Left lung (tissue), 10 donors: ENCODE measurements around the gene PROX2. TPM values are rescaled to one million over a fixed set of nuclear protein-coding genes. Genes with fewer than 3 reads are reported as not detected.

ENCODE experiments used
- ATAC-seq: fragments of 200-7000 bp; cut with Tn5 transposase; one replicate; pipeline ENCODE4 v1.9.1; 2020; ENCODE audit warnings: moderate library complexity
- DNase-seq, 4 donors: peaks; one replicate each; pipeline ENCODE4 v3.0.0-alpha.2; 2013 to 2020
- H3K27ac ChIP-seq, 2 donors: fragments of 200-600 bp; sonication (generic) in 1 of 2; one replicate each; pipeline versions ENCODE4 v1.5.0 to v1.8.0; 2020 to 2021
- H3K27me3 ChIP-seq, 2 donors: fragments of 200-600 bp; sonication (generic) in 1 of 2; one replicate each; pipeline versions ENCODE4 v1.5.0 to v1.8.0; 2020 to 2021
- H3K36me3 ChIP-seq, 2 donors: fragments of 200-600 bp; sonication (generic) in 1 of 2; one replicate each; pipeline versions ENCODE4 v1.5.0 to v1.8.0; 2020 to 2021
- H3K4me1 ChIP-seq, 2 donors: fragments of 200-600 bp; one replicate each; pipeline ENCODE4 v1.8.0; 2021
- H3K4me3 ChIP-seq, 2 donors: fragments of 200-600 bp; sonication (generic) in 1 of 2; one replicate each; pipeline versions ENCODE4 v1.5.0 to v1.8.0; 2020 to 2021; ENCODE audit warnings: mild to moderate bottlenecking in 1 of 2
- H3K9me3 ChIP-seq, 2 donors: fragments of 200-600 bp; sonication (generic) in 1 of 2; one replicate each; pipeline versions ENCODE4 v1.5.0 to v1.8.0; 2020 to 2021
- intact Hi-C, 2 donors: fragments of 100-400 bp; cut with DNase I; formaldehyde crosslinking; loops; one replicate each; pipeline versions ENCODE4 v1.11.2 to v1.14.2; 2022
- polyA plus RNA-seq, 6 donors: library from polyadenylated mRNA; unstranded; fragments of 120-200 nt; gene quantifications; one replicate each; pipeline ENCODE4 v1.2.1, GENCODE V29; 2013; ENCODE audit not compliant: insufficient read length in 6 of 6
- total RNA-seq, 2 donors: library from RNA; stranded (reverse); fragmentation: NEBNext Ultra II Directional; extraction: Animal tissue kit (Norgen Biotek cat#: 25700); gene quantifications; one replicate each; pipeline ENCODE4 v1.2.1, GENCODE V29; 2021
- TF ChIP-seq, protein P1 (sequence below), 2 donors: fragments of 200-600 bp; sonication (generic) in 1 of 2; IDR thresholded peaks; one replicate each; pipeline versions ENCODE4 v1.5.0 to v1.8.0; 2021; ENCODE audit warnings: antibody characterized with exemption in 2 of 2
- donor health status: DM: no; HTN: yes; CAD: no.
- donor health status: DM: no; HTN: no; CAD: no.

The PROX2 gene
- total and polyA plus RNA-seq, 8 donors = 0.08 to 3.8 (median 3.1) TPM; not detected in 1

DNA sequence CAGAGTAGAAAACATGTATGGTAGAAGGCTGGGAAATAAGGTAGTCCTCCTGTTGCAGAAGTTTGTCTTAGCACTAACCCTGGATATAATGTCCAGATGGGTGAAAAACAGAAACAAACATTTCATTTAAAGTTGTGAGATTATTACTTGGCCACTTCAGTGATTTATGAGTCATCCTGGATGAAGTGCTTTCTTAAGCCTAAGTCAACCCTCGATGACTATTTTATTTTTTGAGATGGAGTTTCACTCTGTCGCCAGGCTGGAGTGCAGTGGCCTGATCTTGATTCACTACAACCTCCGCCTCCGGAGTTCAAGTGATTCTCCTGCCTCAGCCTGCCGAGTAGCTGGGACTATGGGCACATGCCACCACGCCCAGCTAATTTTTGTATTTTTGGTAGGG lies 15.9 kb upstream of the PROX2 start:
- Histone ChIP-seq H3K4me1 (peaks cover 0 to 24% of the 10 kb centered on the region in 2 donors), H3K36me3 (peaks cover 0 to 88% of the 10 kb centered on the region in 2 donors), H3K27me3 (no peaks in the 10 kb centered on the region), H3K9me3 (no peaks in the 10 kb centered on the region), H3K4me3 (no peak overlapping the region), H3K27ac (peak overlapping the region in 1 of 2 donors; percentile 35)
- peak in 1 of 4 donors; percentile 65 for DNase-seq
- intact Hi-C loops = no loop called here
- TF ChIP-seq, protein P1, sequence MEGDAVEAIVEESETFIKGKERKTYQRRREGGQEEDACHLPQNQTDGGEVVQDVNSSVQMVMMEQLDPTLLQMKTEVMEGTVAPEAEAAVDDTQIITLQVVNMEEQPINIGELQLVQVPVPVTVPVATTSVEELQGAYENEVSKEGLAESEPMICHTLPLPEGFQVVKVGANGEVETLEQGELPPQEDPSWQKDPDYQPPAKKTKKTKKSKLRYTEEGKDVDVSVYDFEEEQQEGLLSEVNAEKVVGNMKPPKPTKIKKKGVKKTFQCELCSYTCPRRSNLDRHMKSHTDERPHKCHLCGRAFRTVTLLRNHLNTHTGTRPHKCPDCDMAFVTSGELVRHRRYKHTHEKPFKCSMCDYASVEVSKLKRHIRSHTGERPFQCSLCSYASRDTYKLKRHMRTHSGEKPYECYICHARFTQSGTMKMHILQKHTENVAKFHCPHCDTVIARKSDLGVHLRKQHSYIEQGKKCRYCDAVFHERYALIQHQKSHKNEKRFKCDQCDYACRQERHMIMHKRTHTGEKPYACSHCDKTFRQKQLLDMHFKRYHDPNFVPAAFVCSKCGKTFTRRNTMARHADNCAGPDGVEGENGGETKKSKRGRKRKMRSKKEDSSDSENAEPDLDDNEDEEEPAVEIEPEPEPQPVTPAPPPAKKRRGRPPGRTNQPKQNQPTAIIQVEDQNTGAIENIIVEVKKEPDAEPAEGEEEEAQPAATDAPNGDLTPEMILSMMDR (IDR thresholded peaks at IDR 0.05) = no peak
- peak; percentile 90 for ATAC-seq

DNA sequence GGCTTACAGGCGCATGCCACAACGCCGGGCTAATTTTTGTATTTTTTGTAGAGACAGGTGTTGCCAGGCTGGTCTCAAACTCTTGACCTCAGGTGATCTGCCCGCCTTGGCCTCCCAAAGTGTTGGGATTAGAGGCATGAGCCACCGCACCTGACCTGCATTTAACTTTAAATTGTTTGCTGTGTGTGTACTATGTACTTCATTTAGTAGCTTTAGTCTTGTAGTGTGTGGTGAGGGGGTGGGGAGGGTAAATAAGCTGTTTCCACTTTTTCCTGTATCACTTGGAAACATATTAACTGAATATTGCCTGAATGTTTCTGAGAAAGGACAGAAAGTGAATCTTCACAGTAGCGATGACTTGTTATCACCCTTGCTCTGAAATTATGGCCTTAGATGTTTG lies 14.3 kb upstream of the PROX2 start:
- no peak for ATAC-seq
- intact Hi-C loops = no loop called here
- Histone ChIP-seq H3K9me3 (no peaks in the 10 kb centered on the region), H3K4me1 (peaks cover 11 to 39% of the 10 kb centered on the region in 2 donors), H3K4me3 (no peak overlapping the region), H3K27me3 (no peaks in the 10 kb centered on the region), H3K27ac (no peak overlapping the region), H3K36me3 (peaks cover 0 to 88% of the 10 kb centered on the region in 2 donors)
- TF ChIP-seq, protein P1 (IDR thresholded peaks at IDR 0.05) = no peak
- no peak for DNase-seq

DNA sequence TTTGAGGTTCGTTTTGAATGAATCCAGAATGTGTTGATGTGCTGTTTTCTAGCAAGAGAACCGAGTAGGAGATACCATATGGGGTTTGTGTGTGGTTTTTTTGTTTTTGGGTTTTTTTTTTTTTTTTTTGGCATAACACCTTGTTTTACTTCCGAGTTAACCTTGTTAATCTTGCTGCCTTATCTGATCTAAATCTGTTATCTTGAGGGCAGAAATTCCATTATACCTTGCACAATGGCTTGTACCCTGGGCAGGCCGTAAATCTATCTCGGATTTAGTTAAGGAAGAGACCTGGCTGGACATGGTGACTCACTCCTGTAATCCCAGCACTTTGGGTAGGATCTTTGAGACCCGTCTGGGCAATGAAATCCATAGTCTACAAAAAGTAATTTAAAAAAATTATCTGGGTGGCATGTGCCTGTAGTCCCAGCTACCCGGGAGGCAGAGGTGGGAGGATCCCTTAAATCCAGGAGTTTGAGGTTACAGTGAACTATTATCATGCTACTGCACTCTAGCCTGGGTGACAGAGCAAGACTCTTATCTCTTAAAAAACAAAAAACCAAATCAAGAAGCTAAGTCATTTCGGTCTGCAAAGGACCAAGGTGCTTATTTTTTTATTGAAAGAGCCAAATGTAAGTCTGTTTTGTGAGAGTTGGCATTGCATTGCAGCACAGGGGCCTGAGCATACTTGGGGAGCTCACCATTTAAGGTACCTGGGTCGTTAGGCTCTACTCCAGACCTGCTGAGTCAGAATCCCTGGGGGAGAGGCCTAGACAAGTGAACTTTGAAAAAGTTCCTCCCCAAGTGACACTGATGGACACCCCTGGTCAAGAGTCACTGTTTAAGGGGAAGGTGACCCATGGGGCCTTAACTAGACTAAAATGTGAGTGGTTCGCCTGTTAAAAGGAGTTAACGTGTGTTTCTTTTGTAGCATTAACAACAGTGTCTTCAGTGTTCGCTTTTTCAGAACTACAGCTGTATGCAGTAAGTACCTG lies 12.5 kb upstream of the PROX2 start:
- H3K27ac ChIP-seq = no peak overlapping the region
- TF ChIP-seq, protein P1 (IDR thresholded peaks at IDR 0.05) = no peak
- H3K36me3 ChIP-seq = peaks cover 0 to 70% of the 10 kb centered on the region in 2 donors

DNA sequence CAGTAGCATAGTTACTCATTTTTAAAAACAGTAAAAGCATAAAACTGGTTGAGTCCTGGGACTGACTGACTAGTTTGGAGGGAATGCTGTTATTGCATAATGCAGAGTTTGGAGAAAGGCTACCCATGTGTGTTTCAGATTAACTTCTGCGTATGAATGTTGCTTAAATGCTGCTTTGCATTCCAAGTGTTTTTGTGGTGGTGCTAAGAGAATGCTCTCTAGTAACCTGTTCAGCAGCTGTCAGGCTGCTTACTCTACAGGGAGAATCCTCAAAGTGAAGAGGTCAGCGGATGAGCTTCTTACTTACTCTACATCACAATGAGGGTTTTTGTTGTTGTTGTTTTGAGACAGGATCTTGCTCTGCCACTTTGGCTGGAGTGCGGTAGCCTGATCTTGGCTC lies 10.1 kb upstream of the PROX2 start:
- intact Hi-C loops = no loop called here
- H3K27me3 ChIP-seq = no peaks in the 10 kb centered on the region
- no peaks in the 10 kb centered on the region for H3K9me3 ChIP-seq
- H3K4me1 ChIP-seq = peaks cover 31 to 55% of the 10 kb centered on the region in 2 donors
- TF ChIP-seq, protein P1 (IDR thresholded peaks at IDR 0.05) = no peak
- no peak for DNase-seq
- H3K4me3 ChIP-seq = no peak overlapping the region
- ATAC-seq = no peak
- no peak overlapping the region for H3K27ac ChIP-seq
- peaks cover 0 to 45% of the 10 kb centered on the region in 2 donors for H3K36me3 ChIP-seq

More for the DNA sequence above, 12.5 kb upstream of the PROX2 start:
- Histone ChIP-seq H3K9me3 (no peaks in the 10 kb centered on the region), H3K4me1 (peaks cover 27 to 56% of the 10 kb centered on the region in 2 donors), H3K27me3 (no peaks in the 10 kb centered on the region), H3K4me3 (no peak overlapping the region)
- ATAC-seq (no peak), DNase-seq (no peak)
- intact Hi-C loops = no loop called here
